Measurements from ENCODE around the gene MTG2. TPM values are rescaled to one million over a fixed set of nuclear protein-coding genes. Genes with fewer than 3 reads are reported as not detected.
A peak's percentile ranks its signal among the peaks of the same experiment; 100 is the strongest.

MTG2 gene
- total RNA-seq, 2 donors from 2014 or later, result 8.8 to 16.5 TPM

GRCh38 chr20:62177307-62177706 is 5.5 kb upstream of the MTG2 start:
- no peak for ATAC-seq
- Histone ChIP-seq H3K36me3 (replicated peaks in 1 of 2; ENCODE audit: insufficient read depth in 1 of 2, low read depth in 2 of 2) (peaks cover 0 to 9% of the 10 kb centered on the region in 2 donors), H3K27ac (no peak overlapping the region), H3K4me1 (peaks cover 6% of the 10 kb centered on the region), H3K9me3 (no peaks in the 10 kb centered on the region), H3K27me3 (no peaks in the 10 kb centered on the region), H3K4me3 (no peak overlapping the region)
- WGBS, 2 donors, result 91 to 92% methylated on average over 9 of the region's 9 CpGs
- TF ChIP-seq POLR2A (IDR thresholded peaks at IDR 0.05) (no peak), CTCF (IDR thresholded peaks at IDR 0.05) (no peak)
- DNase-seq, result no peak
- intact Hi-C loops (cut with DNase I), result no loop called here

- H3K36me3 ChIP-seq (replicated peaks in 1 of 2; ENCODE audit: insufficient read depth in 1 of 2, low read depth in 2 of 2), result peaks cover 0 to 9% of the 10 kb centered on the region in 2 donors
- 80 to 90% methylated on average over 11 to 19 of the region's 19 CpGs for WGBS, 2 donors
- TF ChIP-seq CTCF (IDR thresholded peaks at IDR 0.05), result no peak
- no peak for TF ChIP-seq POLR2A (IDR thresholded peaks at IDR 0.05)
- intact Hi-C loops (cut with DNase I), result no loop called here
- DNase-seq, result no peak
- no peak overlapping the region for H3K27ac ChIP-seq
- peaks cover 11% of the 10 kb centered on the region for H3K4me1 ChIP-seq
- no peak overlapping the region for H3K4me3 ChIP-seq
- ATAC-seq, result no peak
- H3K27me3 ChIP-seq, result no peaks in the 10 kb centered on the region
- H3K9me3 ChIP-seq, result no peaks in the 10 kb centered on the region
Measured at GRCh38 chr20:62178316-62179161, 4.3 kb upstream of the MTG2 start.

- intact Hi-C loops (cut with DNase I), result no loop called here
- WGBS, 2 donors, result 93 to 100% methylated on average over 2 to 14 of the region's 14 CpGs
- no peak for ATAC-seq
- no peaks in the 10 kb centered on the region for H3K27me3 ChIP-seq
- no peak overlapping the region for H3K27ac ChIP-seq
- H3K4me3 ChIP-seq, result no peak overlapping the region
- TF ChIP-seq POLR2A (IDR thresholded peaks at IDR 0.05), result no peak
- no peak for TF ChIP-seq CTCF (IDR thresholded peaks at IDR 0.05)
- DNase-seq, result no peak
- H3K36me3 ChIP-seq (replicated peaks in 1 of 2; ENCODE audit: insufficient read depth in 1 of 2, low read depth in 2 of 2), result peaks cover 0 to 7% of the 10 kb centered on the region in 2 donors
- H3K9me3 ChIP-seq, result no peaks in the 10 kb centered on the region
- peaks cover 17% of the 10 kb centered on the region for H3K4me1 ChIP-seq
Measured at GRCh38 chr20:62179162-62179504, 3.7 kb upstream of the MTG2 start.

- Histone ChIP-seq H3K4me1 (peaks cover 22% of the 10 kb centered on the region), H3K9me3 (no peaks in the 10 kb centered on the region), H3K27me3 (no peaks in the 10 kb centered on the region), H3K27ac (peak overlapping the region in 2 of 4 donors; percentile 93 to 94), H3K36me3 (replicated peaks in 1 of 2; ENCODE audit: insufficient read depth in 1 of 2, low read depth in 2 of 2) (no peaks in the 10 kb centered on the region), H3K4me3 (no peak overlapping the region)
- ATAC-seq (no peak), DNase-seq (no peak)
- 94% methylated on average over 2 of the region's 2 CpGs for WGBS, 2 donors
- intact Hi-C loops (cut with DNase I), result no loop called here
- TF ChIP-seq CTCF (IDR thresholded peaks at IDR 0.05) (no peak), POLR2A (IDR thresholded peaks at IDR 0.05) (no peak)
Measured at GRCh38 chr20:62181808-62182207, 1.0 kb upstream of the MTG2 start.
